Activated CD8-positive, alpha-beta memory T cell treated with anti-CD3 and anti-CD28 coated beads, Interleukin-2, amount 50 U/mL, for 1 hour (primary cell): Measurements from ENCODE around the gene PPP2R3B.

Source experiments
- DNase-seq: peaks from one replicate; pipeline ENCODE4 v3.0.0-alpha.2; 2020; ENCODE audit errors: extremely low read depth

Gene PPP2R3B

GRCh38 chrX:370244-370962 is 16.3 kb downstream of the PPP2R3B start:
- no peak for DNase-seq

GRCh38 chrX:369563-370101 is 17.1 kb downstream of the PPP2R3B start:
- no peak for DNase-seq

- DNase-seq = no peak
Observed at GRCh38 chrX:368811-369562, 17.7 kb downstream of the PPP2R3B start.

GRCh38 chrX:367866-368265 is 18.8 kb downstream of the PPP2R3B start:
- DNase-seq = no peak

- DNase-seq = no peak
Observed at GRCh38 chrX:367349-367748, 19.4 kb downstream of the PPP2R3B start.

- DNase-seq = no peak
Observed at GRCh38 chrX:363621-364375, 22.9 kb downstream of the PPP2R3B start.

- no peak for DNase-seq
Observed at GRCh38 chrX:362937-363620, 23.6 kb downstream of the PPP2R3B start.

GRCh38 chrX:362351-362750 is 24.4 kb downstream of the PPP2R3B start:
- no peak for DNase-seq

- DNase-seq = no peak
Observed at GRCh38 chrX:361231-362145, 25.2 kb downstream of the PPP2R3B start.

- no peak for DNase-seq
Observed at GRCh38 chrX:360496-361150, 26.1 kb downstream of the PPP2R3B start.

GRCh38 chrX:358651-359143 is 28.0 kb downstream of the PPP2R3B start:
- DNase-seq = no peak

- peak; percentile 20 for DNase-seq
Observed at GRCh38 chrX:357693-358471, 28.8 kb downstream of the PPP2R3B start.

- DNase-seq = no peak
Observed at GRCh38 chrX:357035-357692, 29.5 kb downstream of the PPP2R3B start.

- DNase-seq = no peak
Observed at GRCh38 chrX:356385-357034, 30.2 kb downstream of the PPP2R3B start.

- DNase-seq = no peak
Observed at GRCh38 chrX:355329-356050, 31.2 kb downstream of the PPP2R3B start.

- no peak for DNase-seq
Observed at GRCh38 chrX:353566-354535, 32.9 kb downstream of the PPP2R3B start.
